HK-2 (cell line): ENCODE data around the gene ARID5B.
A peak's percentile ranks its signal among the peaks of the same experiment; 100 is the strongest.

Experiments
- DNase-seq: peaks from one replicate; pipeline ENCODE4 v3.0.0-alpha.2; 2018; ENCODE audit not compliant: unreplicated experiment

ARID5B gene

DNA sequence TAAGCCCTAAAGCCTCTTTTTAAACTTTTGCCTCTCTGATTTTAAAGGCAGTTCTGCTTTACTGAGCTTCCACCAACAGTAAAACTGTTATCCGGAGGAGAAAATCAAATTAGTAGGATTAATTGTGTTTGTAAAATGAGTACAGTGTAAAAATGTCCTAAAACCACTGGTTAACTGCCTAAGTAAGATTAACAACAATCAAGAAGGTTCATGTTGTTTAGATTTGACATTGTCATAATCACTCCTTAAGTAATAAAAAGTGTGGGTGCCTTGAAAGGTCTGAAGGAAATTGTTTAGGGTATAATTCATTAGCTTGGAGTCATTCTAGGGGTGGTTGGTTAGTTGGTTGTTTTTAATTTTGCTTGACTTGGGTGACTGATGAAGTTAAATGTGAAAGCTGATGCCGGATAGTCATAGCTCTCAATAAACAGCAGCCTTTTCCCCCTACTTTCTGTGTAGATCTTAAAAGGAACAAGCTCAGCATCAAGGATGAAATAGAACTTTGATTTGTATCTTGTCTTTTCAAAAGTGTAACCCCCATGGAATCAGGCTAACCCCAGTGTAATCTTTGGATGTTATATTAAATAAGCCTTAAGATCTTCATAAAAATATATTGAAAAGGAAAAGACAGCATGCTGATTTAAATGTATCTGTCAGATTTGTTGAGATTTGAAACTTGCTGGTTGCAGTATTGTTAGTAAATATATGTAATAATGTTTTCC lies 148.3 kb downstream of the ARID5B start:
- DNase-seq: no peak

GRCh38 chr10:62050346-62050892 lies 148.9 kb downstream of the ARID5B start:
- no peak for DNase-seq

- DNase-seq: peak; percentile 71
Measured at GRCh38 chr10:62050893-62051433, 149.5 kb downstream of the ARID5B start.

DNA sequence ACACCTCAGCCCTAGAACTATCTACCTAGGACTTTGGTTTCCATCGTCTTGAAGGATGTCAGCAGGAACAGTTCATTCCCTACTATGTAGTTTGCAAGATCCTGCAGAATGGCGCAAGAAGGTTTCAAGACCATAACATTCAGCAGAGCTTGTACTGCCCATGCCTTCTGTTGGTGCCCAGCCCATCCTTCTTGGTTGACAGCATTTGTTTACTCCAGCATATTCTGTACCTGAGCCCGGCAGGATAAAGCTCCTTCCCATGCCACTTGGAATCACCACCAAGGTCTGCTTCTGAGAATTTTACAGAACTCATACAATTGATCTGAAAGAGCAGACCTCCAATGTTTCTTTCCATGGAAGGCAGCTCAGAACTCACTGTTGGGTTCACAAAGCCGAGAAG lies 150.8 kb downstream of the ARID5B start:
- no peak for DNase-seq

DNA sequence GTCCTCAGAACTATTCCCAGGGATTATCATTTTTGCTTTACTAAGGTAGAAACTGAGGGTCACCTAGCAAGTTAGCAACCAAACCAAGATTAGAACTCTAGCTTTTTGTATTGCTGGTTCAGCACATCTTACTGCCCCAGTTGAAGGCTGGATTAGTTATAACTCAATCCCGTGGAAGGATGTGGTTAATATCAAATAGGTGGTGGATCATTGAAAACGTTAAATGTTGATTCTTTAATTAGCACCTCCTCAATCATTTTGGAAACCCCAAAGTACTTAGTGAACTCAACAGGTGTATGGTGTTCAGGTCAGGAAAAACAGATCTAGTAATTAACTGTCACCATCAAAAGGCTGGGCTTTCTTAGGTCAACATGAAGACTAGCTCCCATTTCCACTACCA lies 152.4 kb downstream of the ARID5B start:
- DNase-seq: no peak

- no peak for DNase-seq
Measured at GRCh38 chr10:62054408-62054807, 152.9 kb downstream of the ARID5B start.

- no peak for DNase-seq
Measured at GRCh38 chr10:62054830-62055229, 153.3 kb downstream of the ARID5B start.

DNA sequence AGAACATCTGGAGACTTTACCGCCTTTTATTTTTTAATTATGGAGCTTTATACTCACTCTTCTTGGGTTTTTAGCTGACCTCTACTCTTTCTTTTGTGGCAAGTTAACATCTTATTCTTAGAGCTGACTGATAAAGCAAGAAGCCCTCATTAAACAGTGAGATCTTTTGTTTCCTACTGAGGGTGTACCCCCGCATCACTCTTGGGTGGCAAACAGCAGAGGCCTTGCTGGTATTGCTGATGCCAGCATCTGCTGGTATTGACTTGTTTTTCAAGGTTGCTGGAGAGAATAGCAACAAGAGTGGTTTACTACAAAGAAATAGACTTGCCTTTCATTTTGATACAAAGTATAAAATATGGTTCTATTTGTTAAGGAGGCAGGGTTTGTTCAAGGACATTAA lies 154.7 kb downstream of the ARID5B start:
- DNase-seq: no peak

DNA sequence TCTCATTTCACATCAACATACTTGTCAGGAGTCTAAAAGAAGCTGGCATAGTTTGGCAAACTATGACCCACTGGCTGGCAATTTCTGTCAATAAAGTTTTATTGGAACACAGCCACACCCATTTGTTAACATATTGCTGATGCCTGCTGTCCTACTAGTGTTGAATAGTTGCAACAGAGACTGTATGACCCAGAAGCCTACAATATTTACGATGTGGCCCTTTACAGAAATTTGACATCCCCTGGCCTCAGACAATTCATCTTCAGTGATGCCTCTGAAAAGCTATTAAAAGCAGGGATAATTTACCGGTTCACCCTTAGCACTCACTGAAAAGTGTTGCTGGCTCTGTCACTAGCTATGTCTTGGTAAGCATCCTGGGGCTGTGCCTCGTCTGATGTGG lies 155.2 kb downstream of the ARID5B start:
- DNase-seq: no peak

GRCh38 chr10:62057359-62057758 lies 155.9 kb downstream of the ARID5B start:
- no peak for DNase-seq

- no peak for DNase-seq
Measured at GRCh38 chr10:62057850-62058249, 156.4 kb downstream of the ARID5B start.

DNA sequence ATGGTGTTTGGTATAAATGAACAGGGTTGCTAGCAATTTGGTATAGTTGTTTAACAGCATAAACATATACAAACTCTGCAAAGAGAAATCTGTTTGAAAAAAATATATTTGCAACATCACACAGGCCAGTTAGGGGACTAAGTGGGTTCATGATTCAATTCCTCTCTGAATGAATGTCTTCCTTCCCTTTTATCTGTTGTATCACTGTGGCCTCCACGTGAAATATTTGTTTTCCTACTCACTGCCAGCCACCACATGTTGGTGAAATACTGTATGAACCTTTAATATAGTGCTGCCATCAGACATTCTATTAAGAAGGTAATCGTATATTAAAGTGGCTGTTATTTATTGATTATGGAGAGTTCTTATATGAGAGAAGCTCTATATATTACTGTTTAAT lies 157.0 kb downstream of the ARID5B start:
- DNase-seq: no peak

DNA sequence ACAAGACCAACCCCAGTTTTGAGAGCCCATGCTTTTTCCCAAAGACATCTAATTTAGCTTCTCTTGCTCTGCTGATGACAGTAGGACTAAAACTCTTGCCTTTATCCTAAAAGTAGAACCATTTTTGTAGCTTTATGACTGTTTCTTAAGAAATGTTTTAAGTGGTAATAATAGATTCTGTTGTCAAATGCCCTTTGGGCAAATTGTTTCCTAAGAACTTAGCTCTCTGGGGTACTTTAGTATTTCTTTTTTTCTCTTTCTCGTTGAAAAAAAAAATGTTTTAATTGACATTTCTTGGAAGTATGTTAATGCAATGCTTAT lies 157.4 kb downstream of the ARID5B start:
- DNase-seq: no peak

DNA sequence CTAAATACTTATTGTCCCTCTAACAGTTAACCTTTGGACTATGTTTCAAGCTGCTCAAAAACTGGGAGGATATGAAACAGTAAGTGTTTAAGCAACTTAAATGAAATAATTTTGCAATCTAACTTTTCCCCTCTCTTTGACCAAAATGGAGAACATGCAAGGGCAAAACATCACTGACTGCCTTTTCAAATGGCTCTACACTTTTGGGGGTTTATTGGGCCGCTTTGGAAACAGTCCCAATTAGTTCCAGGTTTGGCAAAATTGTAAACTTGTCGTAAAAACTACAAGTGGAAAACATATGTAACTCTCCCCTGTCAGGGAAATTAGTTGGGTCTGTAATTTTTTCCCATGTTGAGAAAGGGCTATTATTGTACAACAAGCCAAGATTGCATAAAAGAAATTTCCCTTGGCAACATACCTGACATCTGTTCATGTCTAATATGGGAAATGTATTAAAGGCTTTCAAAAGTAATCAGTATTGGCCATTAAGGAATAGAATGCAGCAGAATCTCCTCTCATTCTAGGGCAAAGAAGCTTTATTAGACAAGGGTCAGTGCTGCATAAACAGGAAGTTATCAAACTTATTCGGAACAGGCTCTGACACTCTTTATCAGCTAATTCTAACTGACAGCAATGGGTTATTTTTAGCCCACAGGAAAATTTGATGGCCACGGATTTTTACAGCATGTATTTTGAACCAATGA lies 157.9 kb downstream of the ARID5B start:
- no peak for DNase-seq

DNA sequence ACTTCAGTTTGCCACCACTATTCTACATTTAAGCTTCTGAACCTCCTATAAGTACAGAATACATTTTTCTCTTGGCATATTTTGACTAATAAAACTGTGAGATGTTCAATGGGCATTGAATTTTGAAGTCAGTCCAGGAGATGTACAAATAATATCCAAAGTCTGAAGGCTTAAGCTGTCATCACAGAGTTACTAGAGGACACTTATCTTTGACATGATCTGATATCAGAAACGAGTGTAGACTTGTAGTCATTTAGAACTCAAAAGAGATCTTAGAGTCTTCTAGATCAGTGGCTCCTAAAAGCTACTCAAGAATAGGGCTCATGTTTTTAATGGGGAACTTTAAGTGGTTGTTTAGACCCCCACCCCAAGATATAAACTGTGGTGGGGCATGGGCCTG lies 160.5 kb downstream of the ARID5B start:
- no peak for DNase-seq

- DNase-seq: no peak
Measured at GRCh38 chr10:62062752-62063512, 161.4 kb downstream of the ARID5B start.

DNA sequence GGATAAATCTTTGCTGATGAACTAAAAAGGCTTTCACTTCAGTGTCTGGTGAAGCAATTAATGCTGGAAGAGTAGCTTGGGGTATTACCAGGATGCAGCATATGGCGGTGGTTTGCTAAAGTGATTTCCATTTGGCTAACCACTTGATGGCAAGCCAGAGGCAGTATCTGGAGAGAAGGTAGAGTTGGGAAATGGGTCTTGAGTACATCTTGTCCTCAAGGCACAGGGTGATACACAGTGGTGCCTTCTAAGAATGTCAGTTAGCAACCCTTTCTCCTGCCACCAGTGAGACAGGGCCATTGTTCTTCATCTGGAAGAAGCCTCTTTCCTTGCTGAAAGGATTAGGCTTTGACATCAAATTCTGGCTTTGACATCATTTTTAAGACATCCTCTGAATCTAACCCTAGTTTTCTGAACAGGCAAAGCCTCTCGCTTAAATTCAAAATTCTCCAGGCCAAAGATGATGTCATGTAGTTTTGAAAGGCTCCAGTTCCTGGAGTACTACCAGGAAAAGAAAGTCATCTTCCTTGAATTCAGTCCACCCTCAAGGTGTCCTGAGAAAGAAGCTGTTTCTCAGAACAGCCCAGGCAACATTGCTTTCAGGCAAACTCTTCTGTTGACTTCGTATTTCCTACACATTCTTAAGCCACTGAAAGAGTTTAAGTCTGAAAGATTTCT lies 162.4 kb downstream of the ARID5B start:
- no peak for DNase-seq

DNA sequence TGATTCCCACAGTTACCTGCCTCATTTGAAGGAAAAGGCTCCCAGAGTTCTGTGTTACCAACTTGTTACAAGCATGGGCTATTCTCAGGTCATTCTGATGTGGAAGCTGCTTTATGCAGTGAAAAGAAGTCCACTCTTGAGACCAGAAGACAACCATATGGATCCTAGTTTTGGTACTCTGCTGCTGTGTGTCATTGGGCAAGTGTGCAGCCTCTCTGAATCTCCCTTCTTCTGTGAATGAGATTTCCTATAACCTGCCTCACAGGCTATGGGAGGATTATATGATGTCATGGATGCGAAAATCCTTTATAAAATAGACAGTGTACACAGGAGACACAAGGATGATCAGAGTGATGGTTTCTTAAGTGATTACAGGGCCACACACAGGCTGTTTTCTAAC lies 166.1 kb downstream of the ARID5B start:
- DNase-seq: no peak

DNA sequence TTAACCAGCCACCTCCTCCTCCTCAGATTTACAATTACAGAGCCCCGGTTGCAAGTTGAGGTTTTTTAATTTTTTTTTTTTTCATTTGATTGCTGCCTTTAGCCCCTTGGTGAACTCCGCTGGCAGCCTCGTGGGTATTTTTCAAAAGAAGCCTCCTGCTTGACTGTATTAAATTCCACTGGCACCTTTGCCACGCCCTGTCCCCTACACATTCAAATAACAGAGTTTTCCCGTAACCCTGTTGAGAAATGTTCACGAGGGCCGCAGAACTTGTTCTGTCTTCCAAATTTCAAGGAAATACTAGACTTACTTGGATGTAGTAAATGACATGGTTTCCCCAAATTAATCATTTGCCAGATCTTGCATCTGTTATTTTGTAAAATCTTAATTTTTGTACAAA lies 167.0 kb downstream of the ARID5B start:
- DNase-seq: no peak

DNA sequence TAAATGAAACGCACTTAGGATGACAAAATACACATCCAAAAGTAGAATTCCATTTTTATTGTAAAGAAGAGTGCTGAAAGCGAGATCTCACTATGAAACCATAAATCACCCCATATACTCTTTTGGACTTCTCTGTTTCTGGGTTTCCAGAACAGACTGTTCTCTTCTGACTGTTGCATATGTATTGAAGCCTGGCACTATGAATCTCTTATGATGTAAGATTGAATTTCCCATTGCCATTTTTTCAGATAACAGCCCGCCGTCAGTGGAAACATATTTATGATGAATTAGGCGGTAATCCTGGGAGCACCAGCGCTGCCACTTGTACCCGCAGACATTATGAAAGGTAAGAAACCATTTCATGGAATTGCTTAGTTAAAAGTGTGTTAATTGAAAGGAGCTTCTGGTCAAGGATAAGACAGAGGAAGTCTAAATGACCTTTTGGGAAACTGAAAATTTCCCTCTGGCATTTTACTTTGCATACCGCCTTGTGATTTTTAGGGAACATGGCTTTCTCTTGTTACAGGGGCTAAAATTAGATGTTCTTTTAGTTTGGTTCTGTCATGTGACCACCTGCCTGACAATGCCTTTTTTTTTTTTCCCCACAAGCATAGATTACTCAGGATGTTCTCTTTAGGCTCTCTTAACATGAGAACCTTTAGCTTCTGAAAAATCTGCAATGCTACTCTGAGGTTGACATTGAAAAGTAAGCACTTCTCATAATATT lies 168.1 kb downstream of the ARID5B start:
- no peak for DNase-seq

- no peak for DNase-seq
Measured at GRCh38 chr10:62071846-62072281, 170.4 kb downstream of the ARID5B start.
